ENCODE results near the gene DLST.

GRCh38 chr14:74910556-74910955 is 28.8 kb downstream of the DLST start:
- no peak for TF ChIP-seq CTCF (IDR thresholded peaks at IDR 0.05)
- TF ChIP-seq EZH2 (IDR thresholded peaks at IDR 0.05), result no peak
